ENCODE results near the gene SMYD3. TPM values are rescaled to one million over a fixed set of nuclear protein-coding genes. Genes with fewer than 3 reads are reported as not detected.

The SMYD3 gene
- total RNA-seq, 1 donor from 2014 or later: 29.2 TPM

GRCh38 chr1:246513619-246514343, 6.7 kb upstream of the SMYD3 start:
- Histone ChIP-seq H3K27me3 (ENCODE audit: control insufficient read depth, insufficient read depth, low read length) (no peaks in the 10 kb centered on the region), H3K36me3 (ENCODE audit: control insufficient read depth, insufficient read depth, low read length) (no peaks in the 10 kb centered on the region), H3K4me3 (ENCODE audit: low read depth, low read length) (no peak overlapping the region)
- DNase-seq (ENCODE audit: low read depth): no peak
- TF ChIP-seq CTCF (IDR thresholded peaks at IDR 0.05; ENCODE audit: insufficient read depth, low read length, poor library complexity, severe bottlenecking): no peak

- H3K36me3 ChIP-seq (ENCODE audit: control insufficient read depth, insufficient read depth, low read length): no peaks in the 10 kb centered on the region
- H3K27me3 ChIP-seq (ENCODE audit: control insufficient read depth, insufficient read depth, low read length): no peaks in the 10 kb centered on the region
Measured at GRCh38 chr1:246513041-246513440, 6.0 kb upstream of the SMYD3 start.

GRCh38 chr1:246512635-246513034, 5.6 kb upstream of the SMYD3 start:
- no peaks in the 10 kb centered on the region for H3K36me3 ChIP-seq (ENCODE audit: control insufficient read depth, insufficient read depth, low read length)
- H3K27me3 ChIP-seq (ENCODE audit: control insufficient read depth, insufficient read depth, low read length): no peaks in the 10 kb centered on the region
- no peak for DNase-seq (ENCODE audit: low read depth)
- no peak overlapping the region for H3K4me3 ChIP-seq (ENCODE audit: low read depth, low read length)
- TF ChIP-seq CTCF (IDR thresholded peaks at IDR 0.05; ENCODE audit: insufficient read depth, low read length, poor library complexity, severe bottlenecking): no peak

More at GRCh38 chr1:246513041-246513440, 6.0 kb upstream of the SMYD3 start:
- no peak for TF ChIP-seq CTCF (IDR thresholded peaks at IDR 0.05; ENCODE audit: insufficient read depth, low read length, poor library complexity, severe bottlenecking)
- no peak for DNase-seq (ENCODE audit: low read depth)
- no peak overlapping the region for H3K4me3 ChIP-seq (ENCODE audit: low read depth, low read length)

- H3K27me3 ChIP-seq (ENCODE audit: control insufficient read depth, insufficient read depth, low read length): no peaks in the 10 kb centered on the region
- H3K4me3 ChIP-seq (ENCODE audit: low read depth, low read length): no peak overlapping the region
- no peaks in the 10 kb centered on the region for H3K36me3 ChIP-seq (ENCODE audit: control insufficient read depth, insufficient read depth, low read length)
- no peak for DNase-seq (ENCODE audit: low read depth)
- no peak for TF ChIP-seq CTCF (IDR thresholded peaks at IDR 0.05; ENCODE audit: insufficient read depth, low read length, poor library complexity, severe bottlenecking)
Measured at GRCh38 chr1:246512230-246512629, 5.2 kb upstream of the SMYD3 start.

GRCh38 chr1:246511203-246511602, 4.1 kb upstream of the SMYD3 start:
- Histone ChIP-seq H3K27me3 (ENCODE audit: control insufficient read depth, insufficient read depth, low read length) (no peaks in the 10 kb centered on the region), H3K4me3 (ENCODE audit: low read depth, low read length) (no peak overlapping the region), H3K36me3 (ENCODE audit: control insufficient read depth, insufficient read depth, low read length) (no peaks in the 10 kb centered on the region)
- no peak for TF ChIP-seq CTCF (IDR thresholded peaks at IDR 0.05; ENCODE audit: insufficient read depth, low read length, poor library complexity, severe bottlenecking)
- DNase-seq (ENCODE audit: low read depth): no peak

All from kidney epithelial cell (primary cell).